ENCODE data around the gene NEMP1.
"Not testable (repeated sequence)": the region's sequence is repeated elsewhere in the genome, so short reads cannot be mapped to it uniquely, and the experiment has no call there.

The NEMP1 gene

DNA sequence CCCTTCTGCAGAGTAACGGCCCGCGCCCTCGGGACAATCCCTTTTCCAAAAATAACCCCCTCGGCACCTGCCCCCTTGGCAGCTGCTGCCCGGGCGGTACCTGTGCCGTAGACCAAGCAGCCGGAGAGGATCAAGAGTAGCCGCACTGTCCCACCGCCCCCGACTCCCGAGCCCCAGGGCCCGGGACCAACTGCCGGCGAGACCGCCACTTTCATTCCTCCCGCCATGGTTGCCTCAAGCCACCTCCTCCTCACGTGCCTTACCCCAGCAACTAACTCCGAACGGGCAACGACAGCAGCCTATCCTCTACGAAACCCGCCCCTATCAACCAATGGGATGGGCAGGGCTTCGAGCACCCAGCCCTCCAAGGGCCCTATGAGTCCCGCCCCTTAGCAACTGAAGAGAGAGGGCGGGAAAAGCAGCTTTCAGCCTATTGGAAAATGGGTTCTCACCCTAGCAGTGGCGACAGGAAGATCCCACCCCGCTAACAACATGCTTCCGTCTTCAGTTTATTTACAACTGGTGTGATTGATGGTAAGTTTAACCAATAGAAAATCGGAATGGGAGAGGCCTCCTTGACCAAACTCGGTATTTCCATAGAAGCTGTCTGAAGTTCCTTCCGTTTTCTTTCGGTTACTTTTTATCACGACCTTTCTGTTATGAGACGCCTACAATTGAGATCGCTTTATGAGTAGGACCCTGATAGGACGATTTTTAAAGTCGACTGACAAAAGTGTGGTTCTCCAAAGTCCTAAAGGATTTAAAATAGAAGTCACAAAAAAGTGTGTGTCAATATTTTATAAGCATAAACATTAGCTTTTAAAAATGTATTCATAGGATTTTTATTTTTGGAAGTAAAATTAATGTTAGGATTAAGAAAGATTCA is at the start of gene NEMP1:
TSS of gene NEMP1 (minus strand) at position 273 of the 886 bp plus-strand sequence. CDS start at position 227, 46 bp downstream.
- peak; percentile 100 for DNase-seq

DNA sequence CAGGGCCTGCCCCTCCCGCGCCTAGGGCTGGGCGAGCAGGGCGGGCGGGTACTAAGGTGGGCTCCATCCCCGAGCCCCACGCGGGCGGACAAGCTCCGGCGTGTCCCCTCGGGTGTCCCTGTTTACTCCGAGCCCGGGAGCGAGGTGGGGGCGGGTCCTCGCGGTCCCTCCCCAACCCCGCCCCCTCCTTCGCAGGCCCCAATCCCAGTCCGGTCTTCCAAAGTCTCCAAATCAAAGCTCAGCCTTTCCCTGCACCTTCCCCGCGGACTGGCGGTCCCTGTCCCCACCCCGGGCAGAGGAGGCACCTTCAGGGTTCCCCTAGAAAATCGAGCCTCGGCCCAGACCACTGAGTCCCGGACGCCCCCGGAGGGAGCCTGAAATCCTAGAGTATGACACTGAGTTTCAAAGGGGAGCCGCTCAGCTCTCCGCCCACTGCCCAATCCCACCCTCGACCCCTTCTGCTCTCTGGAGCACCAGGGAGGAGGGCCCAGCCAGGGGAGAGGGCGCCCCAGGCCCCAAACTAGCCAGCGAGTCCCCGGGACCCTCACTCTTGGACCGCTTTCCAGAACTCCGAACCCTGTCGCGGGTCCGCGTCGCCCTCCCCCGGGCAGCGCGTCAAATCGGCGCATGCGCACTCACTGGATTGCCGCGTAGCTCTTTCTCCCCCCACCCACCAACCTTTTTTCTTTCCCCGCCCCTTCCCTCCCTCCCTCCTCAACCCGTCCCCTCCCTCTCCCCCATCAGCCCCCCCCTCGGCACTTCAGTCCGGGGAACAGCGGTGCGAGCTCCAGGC is 49.3 kb upstream of the NEMP1 start, which contains the start of gene LRP1:
TSS of gene LRP1 (plus strand) at position 758 of the 793 bp plus-strand sequence. CDS start 482 bp downstream, outside the sequence.
- peak; percentile 91 to 93 (median 92) for DNase-seq

GRCh38 chr12:57127101-57127725 is 48.6 kb upstream of the NEMP1 start:
- peak; percentile 36 to 82 (median 70) for DNase-seq

GRCh38 chr12:57126561-57126960 is 48.0 kb upstream of the NEMP1 start:
- DNase-seq = no peak

GRCh38 chr12:57126061-57126460 is 47.5 kb upstream of the NEMP1 start:
- DNase-seq = no peak

GRCh38 chr12:57124261-57124877 is 45.8 kb upstream of the NEMP1 start:
- peak; percentile 61 to 87 (median 83) for DNase-seq

DNA sequence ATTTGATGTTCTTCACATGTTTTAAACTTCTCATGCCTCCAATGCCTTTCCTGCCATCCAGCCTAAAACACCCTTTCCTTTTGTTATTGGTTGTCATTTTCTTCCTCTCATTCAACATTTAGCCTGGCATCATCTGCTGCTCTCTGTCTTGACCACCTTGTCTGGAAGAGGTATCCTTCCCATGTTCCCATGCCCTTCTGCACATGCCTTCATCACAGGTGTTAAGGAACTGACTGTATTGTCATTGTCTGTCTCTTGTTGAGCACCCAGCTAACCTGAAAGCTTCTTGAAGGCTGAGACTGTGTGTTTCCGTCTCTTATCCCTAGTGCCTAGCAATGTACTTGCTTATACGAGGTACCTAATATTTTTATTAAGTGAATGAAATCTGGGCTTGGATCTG is 45.2 kb upstream of the NEMP1 start:
- no peak for DNase-seq

GRCh38 chr12:57120718-57121117 is 42.1 kb upstream of the NEMP1 start:
- DNase-seq = not testable (repeated sequence)

DNA sequence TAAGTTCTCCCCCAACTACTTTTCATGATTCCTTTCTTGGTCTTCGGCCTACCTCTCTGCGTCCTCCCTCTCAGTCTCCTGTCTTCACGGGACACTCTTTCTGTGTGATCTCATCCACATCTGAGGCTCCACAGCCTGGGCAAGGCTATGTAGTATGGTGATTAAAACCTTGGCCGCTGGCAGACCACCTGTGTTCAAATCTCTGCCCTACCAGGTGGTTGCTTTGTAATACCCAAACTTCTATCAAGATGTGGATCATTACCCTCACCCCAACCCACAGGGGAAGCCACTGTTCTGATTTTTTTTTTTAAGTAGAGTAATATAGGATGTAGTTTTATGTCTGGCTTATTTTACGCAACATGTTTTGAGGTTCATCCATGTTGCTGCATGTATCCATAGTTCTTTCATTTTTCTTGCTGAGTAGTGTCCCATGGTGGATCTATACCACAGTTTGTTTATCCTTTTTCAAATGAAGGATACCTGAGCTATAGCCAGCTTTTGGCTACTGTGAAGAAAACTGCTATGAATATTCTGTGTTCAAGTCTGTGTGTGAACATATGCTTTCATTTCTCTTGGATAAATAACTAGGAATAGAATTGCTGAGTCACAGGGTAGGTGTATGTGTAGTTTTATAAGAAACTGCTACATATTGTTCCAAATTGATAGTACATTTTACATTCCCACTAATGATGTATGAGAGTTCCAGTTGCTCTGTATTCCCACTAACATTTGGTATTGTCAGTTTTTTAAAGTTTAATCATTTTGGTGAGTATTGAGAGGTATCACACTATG is 40.9 kb upstream of the NEMP1 start:
- no peak for DNase-seq

GRCh38 chr12:57118711-57119271 is 40.2 kb upstream of the NEMP1 start:
- no peak for DNase-seq

DNA sequence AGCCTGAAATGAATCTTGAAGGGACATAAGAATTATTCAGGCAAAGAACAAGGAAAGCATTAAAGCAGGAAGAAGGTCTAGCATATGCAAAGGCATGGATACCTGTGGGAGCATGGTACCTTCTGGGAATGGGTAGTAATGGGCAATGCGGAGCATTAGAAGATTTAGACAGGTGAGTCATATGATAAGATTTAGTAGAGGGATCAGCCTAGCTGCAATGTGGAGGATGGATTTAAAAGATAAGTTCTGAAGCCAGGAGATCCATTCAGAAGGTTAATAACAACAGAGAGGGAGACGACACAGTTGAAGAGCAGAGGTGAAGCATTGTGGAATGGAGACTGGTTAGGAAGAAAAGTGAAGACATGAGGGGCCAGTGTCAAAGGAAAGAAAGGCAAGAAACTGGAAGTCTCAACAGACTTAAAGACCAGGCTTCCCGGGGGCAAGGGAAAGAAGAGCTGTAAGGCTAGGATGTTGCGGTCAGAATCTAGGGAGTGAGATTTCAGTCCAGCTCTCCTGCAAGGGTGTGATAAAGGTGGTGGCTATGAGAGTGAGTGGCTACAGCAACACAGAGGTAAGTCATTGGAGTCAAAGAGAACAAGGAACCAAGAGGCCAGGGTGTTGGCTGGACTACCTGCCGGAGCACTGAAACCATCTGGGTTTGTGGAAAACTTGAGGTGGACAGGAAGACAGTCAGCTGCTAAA is 38.1 kb upstream of the NEMP1 start:
- DNase-seq = no peak

GRCh38 chr12:57112492-57113294 is 34.1 kb upstream of the NEMP1 start:
- DNase-seq = no peak

- DNase-seq = peak; percentile 34 to 55 (median 44)
These were observed 32.6 kb upstream of the NEMP1 start, which contains the start of gene STAT6 for GRCh38 chr12:57111031-57111734. STAT6 (minus strand) TSS chr12:57111362; CDS start chr12:57108278, 3,084 bp downstream.

DNA sequence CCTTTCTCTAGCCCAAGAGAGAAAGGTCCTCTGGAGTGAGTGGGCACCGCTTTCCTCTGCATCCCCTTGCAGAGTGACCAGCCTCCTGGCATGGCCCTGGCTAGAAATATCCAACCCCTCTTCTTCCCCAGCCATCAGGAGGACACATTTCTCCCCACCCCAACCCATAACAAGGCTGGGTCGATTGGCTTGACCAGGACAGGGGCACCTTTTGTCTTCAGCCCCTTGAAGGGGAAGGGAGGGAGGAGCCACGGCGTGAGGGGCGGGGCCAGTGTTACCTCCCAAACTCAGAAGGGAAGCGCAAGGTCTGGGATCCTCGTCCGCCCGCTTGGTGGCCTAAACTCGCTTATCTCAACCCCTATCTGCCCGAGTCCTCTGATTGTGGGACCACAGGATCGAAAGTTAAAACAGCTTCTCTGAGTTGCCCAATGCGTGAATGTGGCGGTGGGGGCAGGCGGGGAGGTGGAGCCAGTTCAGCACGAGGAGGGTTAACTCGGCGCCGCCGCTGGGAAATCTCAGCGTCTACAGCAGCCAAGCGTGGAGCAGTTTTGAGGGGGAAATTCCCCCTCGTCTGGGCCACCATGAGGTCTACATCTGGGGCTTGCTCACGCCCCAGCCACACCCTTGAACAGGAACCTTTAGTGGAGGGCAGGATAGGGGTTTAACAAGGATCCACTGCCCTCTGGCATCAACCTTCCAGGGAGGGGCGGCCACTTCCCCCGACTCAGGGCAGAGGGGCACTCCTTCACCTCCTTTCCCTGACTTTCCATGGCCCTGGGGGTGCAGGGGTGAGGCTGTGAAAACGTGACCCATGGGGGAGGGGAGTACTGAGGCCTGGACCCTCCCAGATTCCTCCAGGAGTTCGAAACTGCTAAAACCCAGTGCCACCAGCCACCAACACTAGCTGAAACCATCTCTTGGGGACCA is 31.8 kb upstream of the NEMP1 start:
- peak; percentile 27 to 49 (median 41) for DNase-seq

GRCh38 chr12:57109207-57110103 is 30.9 kb upstream of the NEMP1 start:
- DNase-seq = no peak

DNA sequence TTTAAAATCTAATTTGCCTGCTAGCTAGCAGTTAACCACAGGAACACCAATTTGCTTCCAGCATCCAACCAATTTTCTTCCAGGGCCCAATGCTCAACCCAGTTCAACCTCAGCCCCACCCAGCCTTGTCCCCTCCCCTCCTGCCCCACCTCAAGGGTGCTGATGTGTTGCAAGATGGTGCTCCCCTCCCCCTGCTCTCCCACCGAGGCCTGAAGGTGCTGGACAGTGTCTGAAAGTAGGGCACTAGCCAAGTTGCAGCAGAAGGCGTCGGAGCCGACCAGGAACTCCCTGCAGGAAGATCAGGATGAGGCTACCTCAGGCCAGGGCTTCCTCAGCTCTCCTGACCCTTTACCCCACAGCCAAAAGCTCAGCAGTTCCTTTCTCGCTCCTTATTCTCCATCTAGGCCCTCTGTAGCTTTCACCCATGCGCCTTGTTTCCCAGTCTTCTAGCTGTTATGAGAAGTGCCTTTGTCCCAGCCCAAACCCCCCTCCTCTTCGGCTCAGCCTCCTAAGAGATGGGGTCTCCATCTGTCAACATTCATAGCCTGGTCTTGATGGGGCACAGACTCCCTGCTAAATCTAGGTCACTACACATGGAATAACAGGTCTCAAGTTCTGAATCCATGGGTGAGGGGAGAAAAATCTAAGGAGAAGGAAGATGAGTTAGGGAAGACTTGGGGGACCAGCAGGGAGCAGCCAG is 29.0 kb upstream of the NEMP1 start:
- no peak for DNase-seq
